HEK293 (cell line): ENCODE data around the gene SLC18A3.
A peak's percentile ranks its signal among the peaks of the same experiment; 100 is the strongest.

Source experiments
- CTCF ChIA-PET: fragments of 350-600 bp; formaldehyde crosslinking; extraction: SDS; loops from one replicate; lab custom pipeline; 2021; ENCODE audit warnings: antibody characterized with exemption; lab: Yijun Ruan, JAX
- POLR2A ChIA-PET: fragments of 300-600 bp; formaldehyde crosslinking; extraction: SDS; loops from one replicate; lab custom pipeline; 2020; ENCODE audit warnings: antibody characterized with exemption, inconsistent platforms; lab: Yijun Ruan, JAX
- H3K27ac ChIP-seq: fragments of 200-500 bp; sonication (Bioruptor generic); 2 replicates; pipeline ENCODE4 v1.5.1; 2014; ENCODE audit warnings: low read depth, low read length, control low read depth, inconsistent platforms; ENCODE audit errors: extremely low read depth
- H3K36me3 ChIP-seq, 2 experiments: fragments of 200-500 bp in 1 of 2; sonication (Bioruptor generic) in 1 of 2; 1 replicate in 1 of 2; 2 replicates in 1 of 2; pipeline ENCODE4 v1.5.1; 2014 to 2017; ENCODE audit warnings: inconsistent platforms in 2 of 2, low read length in 2 of 2; ENCODE audit not compliant: control insufficient read depth in 2 of 2, insufficient read depth in 1 of 2
- H3K4me1 ChIP-seq: fragments of 200-500 bp; sonication (Bioruptor generic); 2 replicates; pipeline ENCODE4 v1.5.1; 2014; ENCODE audit warnings: mild to moderate bottlenecking, low read length, inconsistent platforms; ENCODE audit not compliant: control insufficient read depth, insufficient read depth
- H3K4me3 ChIP-seq: 2 replicates; pipeline ENCODE4 v1.5.1; 2011; ENCODE audit warnings: low read depth, mild to moderate bottlenecking, control low read depth, low read length, moderate library complexity
- H3K9me3 ChIP-seq: fragments of 200-500 bp; sonication (Bioruptor generic); 2 replicates; pipeline ENCODE4 v1.5.1; 2014; ENCODE audit warnings: low read depth, low read length, inconsistent platforms; ENCODE audit not compliant: control insufficient read depth, insufficient read depth
- CTCF ChIP-seq: fragments of 450-650 bp; formaldehyde crosslinking; IDR thresholded peaks from 2 replicates; pipeline ENCODE4 v1.5.1; 2016; ENCODE audit warnings: missing biosample characterization, missing genetic modification characterization
- MEIS1 ChIP-seq: sonication (generic); formaldehyde crosslinking; IDR thresholded peaks from 2 replicates; pipeline ENCODE4 v1.8.1; 2022; ENCODE audit warnings: missing genetic modification reagents, mild to moderate bottlenecking, borderline replicate concordance
- PRDM6 ChIP-seq: fragments of 450-650 bp; formaldehyde crosslinking; IDR thresholded peaks from 2 replicates; pipeline ENCODE4 v1.5.1; 2017; ENCODE audit warnings: missing biosample characterization, missing genetic modification characterization
- SP3 ChIP-seq: fragments of 450-650 bp; formaldehyde crosslinking; IDR thresholded peaks from 2 replicates; pipeline ENCODE4 v1.5.1; 2016; ENCODE audit warnings: missing biosample characterization, missing genetic modification characterization
- ZBTB20 ChIP-seq: fragments of 450-650 bp; formaldehyde crosslinking; IDR thresholded peaks from 2 replicates; pipeline ENCODE4 v1.5.1; 2016; ENCODE audit warnings: missing biosample characterization, missing genetic modification characterization
- ZBTB49 ChIP-seq: fragments of 450-650 bp; formaldehyde crosslinking; IDR thresholded peaks from 2 replicates; pipeline ENCODE4 v1.5.1; 2016; ENCODE audit warnings: missing biosample characterization, missing genetic modification characterization, low read depth
- ZBTB6 ChIP-seq: fragments of 450-650 bp; formaldehyde crosslinking; IDR thresholded peaks from 2 replicates; pipeline ENCODE4 v1.5.1; 2017; ENCODE audit warnings: missing biosample characterization, missing genetic modification characterization
- ZEB2 ChIP-seq: fragments of 450-650 bp; formaldehyde crosslinking; IDR thresholded peaks from 2 replicates; pipeline ENCODE4 v1.5.1; 2016; ENCODE audit warnings: missing biosample characterization, missing genetic modification characterization
- ZNF175 ChIP-seq: fragments of 450-650 bp; formaldehyde crosslinking; IDR thresholded peaks from 2 replicates; pipeline ENCODE4 v1.5.1; 2016; ENCODE audit warnings: missing biosample characterization, missing genetic modification characterization
- ZNF23 ChIP-seq: fragments of 450-650 bp; formaldehyde crosslinking; IDR thresholded peaks from 2 replicates; pipeline ENCODE4 v1.5.1; 2016; ENCODE audit warnings: missing biosample characterization, missing genetic modification characterization, borderline replicate concordance
- ZNF37A ChIP-seq: fragments of 450-650 bp; IDR thresholded peaks from 2 replicates; pipeline ENCODE4 v1.5.1; 2018; ENCODE audit warnings: missing biosample characterization, missing genetic modification characterization
- ZNF391 ChIP-seq: fragments of 450-650 bp; formaldehyde crosslinking; IDR thresholded peaks from 2 replicates; pipeline ENCODE4 v1.5.1; 2016; ENCODE audit warnings: low read depth, missing biosample characterization, missing genetic modification characterization, borderline replicate concordance
- ZNF426 ChIP-seq: fragments of 450-650 bp; formaldehyde crosslinking; IDR thresholded peaks from 2 replicates; pipeline ENCODE4 v1.5.1; 2017; ENCODE audit warnings: missing biosample characterization, missing genetic modification characterization, mild to moderate bottlenecking, inconsistent platforms, moderate library complexity
- ZNF48 ChIP-seq: fragments of 450-650 bp; formaldehyde crosslinking; IDR thresholded peaks from 2 replicates; pipeline ENCODE4 v1.5.1; 2016; ENCODE audit warnings: missing biosample characterization, missing genetic modification characterization
- ZNF510 ChIP-seq: fragments of 450-650 bp; formaldehyde crosslinking; IDR thresholded peaks from 2 replicates; pipeline ENCODE4 v1.5.1; 2018; ENCODE audit warnings: mild to moderate bottlenecking, missing genetic modification characterization, missing biosample characterization; ENCODE audit not compliant: insufficient replicate concordance
- ZNF560 ChIP-seq: fragments of 450-650 bp; formaldehyde crosslinking; IDR thresholded peaks from 2 replicates; pipeline ENCODE4 v1.5.1; 2017; ENCODE audit warnings: missing biosample characterization, missing genetic modification characterization, borderline replicate concordance
- ZNF610 ChIP-seq: fragments of 450-650 bp; formaldehyde crosslinking; IDR thresholded peaks from 2 replicates; pipeline ENCODE4 v1.5.1; 2016; ENCODE audit warnings: missing biosample characterization, missing genetic modification characterization, borderline replicate concordance
- ZNF621 ChIP-seq: fragments of 450-650 bp; formaldehyde crosslinking; IDR thresholded peaks from 2 replicates; pipeline ENCODE4 v1.5.1; 2017; ENCODE audit warnings: missing biosample characterization, missing genetic modification characterization
- ZNF670 ChIP-seq: fragments of 450-650 bp; formaldehyde crosslinking; IDR thresholded peaks from 2 replicates; pipeline ENCODE4 v1.5.1; 2016; ENCODE audit warnings: missing biosample characterization, missing genetic modification characterization, low read depth
- ZNF677 ChIP-seq: fragments of 450-650 bp; IDR thresholded peaks from 2 replicates; pipeline ENCODE4 v1.5.0; 2018; ENCODE audit warnings: missing biosample characterization, mild to moderate bottlenecking, missing genetic modification characterization, moderate library complexity
- ZSCAN4 ChIP-seq: fragments of 450-650 bp; formaldehyde crosslinking; IDR thresholded peaks from 2 replicates; pipeline ENCODE4 v1.5.1; 2017; ENCODE audit warnings: missing biosample characterization, missing genetic modification characterization

SLC18A3 gene

GRCh38 chr10:49618821-49619220 lies 8.7 kb downstream of the SLC18A3 start:
- TF ChIP-seq ZNF610 (tag by site-specific recombination) (no peak), SP3 (tag by site-specific recombination) (no peak), ZBTB49 (tag by site-specific recombination) (no peak), ZNF621 (tag by site-specific recombination) (no peak), ZNF560 (tag by site-specific recombination) (no peak), MEIS1 (CRISPR knock-in tag) (no peak), ZNF48 (tag by site-specific recombination) (no peak), ZSCAN4 (no peak), ZBTB20 (tag by site-specific recombination) (no peak), ZNF510 (no peak), ZBTB6 (tag by site-specific recombination) (no peak), ZNF677 (tag by site-specific recombination) (no peak), ZNF23 (tag by site-specific recombination) (no peak), ZNF37A (tag by site-specific recombination) (no peak), ZEB2 (tag by site-specific recombination) (no peak), ZNF670 (tag by site-specific recombination) (no peak)
- no peak overlapping the region for H3K4me3 ChIP-seq
- CTCF ChIA-PET, result no interaction called here

GRCh38 chr10:49619613-49620012 lies 9.5 kb downstream of the SLC18A3 start:
- Histone ChIP-seq H3K4me3 (no peak overlapping the region), H3K36me3 (no peaks in the 10 kb centered on the region), H3K9me3 (no peaks in the 10 kb centered on the region), H3K4me1 (no peaks in the 10 kb centered on the region), H3K27ac (no peak overlapping the region)
- TF ChIP-seq ZNF391 (tag by site-specific recombination) (no peak), CTCF (tag by site-specific recombination) (peak; percentile 31; the same call in 1 of the 2 replicates), ZNF426 (tag by site-specific recombination) (no peak), ZNF175 (tag by site-specific recombination) (no peak), PRDM6 (tag by site-specific recombination) (no peak)
- ChIA-PET CTCF (no interaction called here), POLR2A (no interaction called here)

More at GRCh38 chr10:49618821-49619220, 8.7 kb downstream of the SLC18A3 start:
- Histone ChIP-seq H3K36me3 (no peaks in the 10 kb centered on the region), H3K4me1 (no peaks in the 10 kb centered on the region), H3K27ac (no peak overlapping the region), H3K9me3 (no peaks in the 10 kb centered on the region)
- POLR2A ChIA-PET, result no interaction called here
